Caki2 (cell line): ENCODE measurements around the gene FGF10. TPM values are rescaled to one million over a fixed set of nuclear protein-coding genes. Genes with fewer than 3 reads are reported as not detected.
A peak's percentile ranks its signal among the peaks of the same experiment; 100 is the strongest.

Experiments used
- DNase-seq: peaks from one replicate; pipeline ENCODE4 v3.0.0-alpha.2; 2015; ENCODE audit warnings: low read depth
- in situ Hi-C: cut with HindIII; loops from 2 replicates; pipeline ENCODE4 v1.10.0; 2016; ENCODE audit warnings: low sequenced_read_pairs, low pct_unique_long_range_greater_than_20kb, mixed read lengths
- total RNA-seq: library from RNA; depleted of rRNA; stranded (reverse); fragments of >200 nt; shearing (Covaris generic); gene quantifications from 2 replicates; pipeline ENCODE4 v1.2.3, GENCODE V29; 2014; ENCODE audit warnings: low replicate concordance

FGF10 gene
- total RNA-seq, 1 experiment from 2014 or later = not detected

GRCh38 chr5:44364097-44364496 is 25.1 kb downstream of the FGF10 start:
- in situ Hi-C loops = no loop called here
- DNase-seq = no peak

GRCh38 chr5:44361342-44362001 is 27.7 kb downstream of the FGF10 start:
- DNase-seq = no peak
- in situ Hi-C loops = no loop called here

GRCh38 chr5:44360919-44361318 is 28.3 kb downstream of the FGF10 start:
- in situ Hi-C loops = no loop called here
- DNase-seq = no peak

- in situ Hi-C loops = no loop called here
- DNase-seq = no peak
These were observed 30.8 kb downstream of the FGF10 start for GRCh38 chr5:44358421-44358820.

GRCh38 chr5:44356231-44356630 is 33.0 kb downstream of the FGF10 start:
- DNase-seq = no peak
- in situ Hi-C loops = no loop called here

- in situ Hi-C loops = no loop called here
- DNase-seq = no peak
These were observed 43.3 kb downstream of the FGF10 start for GRCh38 chr5:44345871-44346270.

- in situ Hi-C loops = no loop called here
- no peak for DNase-seq
These were observed 52.5 kb downstream of the FGF10 start for GRCh38 chr5:44336708-44337107.

GRCh38 chr5:44334622-44335021 is 54.6 kb downstream of the FGF10 start:
- DNase-seq = no peak
- in situ Hi-C loops = no loop called here

GRCh38 chr5:44332285-44332971 is 56.8 kb downstream of the FGF10 start:
- DNase-seq = peak; percentile 7

GRCh38 chr5:44331471-44332050 is 57.7 kb downstream of the FGF10 start:
- in situ Hi-C loops = no loop called here
- DNase-seq = no peak

More at GRCh38 chr5:44332285-44332971, 56.8 kb downstream of the FGF10 start:
- in situ Hi-C loops = no loop called here

- in situ Hi-C loops = no loop called here
- DNase-seq = no peak
These were observed 59.5 kb downstream of the FGF10 start for GRCh38 chr5:44329716-44330115.

GRCh38 chr5:44321144-44321725 is 68.0 kb downstream of the FGF10 start:
- no peak for DNase-seq
- in situ Hi-C loops = no loop called here

GRCh38 chr5:44320188-44320587 is 69.0 kb downstream of the FGF10 start:
- in situ Hi-C loops = no loop called here
- no peak for DNase-seq

- in situ Hi-C loops = no loop called here
- DNase-seq = no peak
These were observed 70.3 kb downstream of the FGF10 start for GRCh38 chr5:44318883-44319282.

- in situ Hi-C loops = no loop called here
- DNase-seq = no peak
These were observed 76.8 kb downstream of the FGF10 start for GRCh38 chr5:44312374-44312773.

GRCh38 chr5:44300551-44300950 is 88.7 kb downstream of the FGF10 start:
- DNase-seq = no peak
- in situ Hi-C loops = no loop called here

- DNase-seq = no peak
- in situ Hi-C loops = no loop called here
These were observed 89.8 kb downstream of the FGF10 start for GRCh38 chr5:44299394-44299793.

GRCh38 chr5:44294516-44294915 is 94.7 kb downstream of the FGF10 start:
- in situ Hi-C loops = no loop called here
- DNase-seq = no peak

GRCh38 chr5:44292736-44293135 is 96.5 kb downstream of the FGF10 start:
- DNase-seq = no peak
- in situ Hi-C loops = no loop called here
